DMS153 treated with DMSO at 0.1 percent for 48 hours (cell line): ENCODE results near the gene CIRBP.

Experiments
- DNase-seq: peaks from one replicate; lab custom pipeline; 2025; ENCODE audit not compliant: unreplicated experiment; lab: John Stamatoyannopoulos, UW

Gene CIRBP

DNA sequence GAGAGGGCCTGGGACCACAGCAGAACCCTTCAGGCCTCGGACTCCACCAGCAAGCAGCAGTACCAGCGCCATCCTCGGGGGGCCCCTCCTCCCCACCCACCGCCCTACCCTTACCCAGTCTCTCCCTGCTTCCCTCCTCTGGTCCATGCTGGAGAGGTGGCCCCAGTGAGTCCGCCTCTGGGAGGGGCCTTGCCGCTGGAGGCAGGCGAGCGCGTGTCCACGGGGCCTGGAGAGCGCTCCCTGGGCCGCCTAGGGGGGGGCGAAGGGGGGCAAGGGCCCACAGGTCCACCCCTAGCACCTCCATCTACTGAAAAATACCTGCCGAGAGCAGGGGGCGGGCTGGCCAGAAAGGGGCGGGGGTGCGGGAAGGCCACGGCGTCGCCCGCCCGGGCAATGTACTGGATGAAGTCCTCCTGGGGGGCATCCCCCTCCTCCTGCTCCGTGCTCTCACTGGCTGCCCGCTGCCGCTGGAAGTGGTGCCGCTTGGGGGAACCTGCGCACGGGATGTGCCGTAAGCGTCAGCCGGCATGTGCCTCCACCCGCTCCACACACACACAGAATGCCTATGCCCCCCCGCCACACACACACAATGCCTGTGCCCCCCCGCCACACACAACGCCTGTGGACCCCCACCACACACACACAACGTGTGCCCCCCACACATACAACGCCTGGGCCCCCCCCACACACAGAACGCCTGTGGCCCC is 38.2 kb upstream of the CIRBP start:
- DNase-seq: no peak

DNA sequence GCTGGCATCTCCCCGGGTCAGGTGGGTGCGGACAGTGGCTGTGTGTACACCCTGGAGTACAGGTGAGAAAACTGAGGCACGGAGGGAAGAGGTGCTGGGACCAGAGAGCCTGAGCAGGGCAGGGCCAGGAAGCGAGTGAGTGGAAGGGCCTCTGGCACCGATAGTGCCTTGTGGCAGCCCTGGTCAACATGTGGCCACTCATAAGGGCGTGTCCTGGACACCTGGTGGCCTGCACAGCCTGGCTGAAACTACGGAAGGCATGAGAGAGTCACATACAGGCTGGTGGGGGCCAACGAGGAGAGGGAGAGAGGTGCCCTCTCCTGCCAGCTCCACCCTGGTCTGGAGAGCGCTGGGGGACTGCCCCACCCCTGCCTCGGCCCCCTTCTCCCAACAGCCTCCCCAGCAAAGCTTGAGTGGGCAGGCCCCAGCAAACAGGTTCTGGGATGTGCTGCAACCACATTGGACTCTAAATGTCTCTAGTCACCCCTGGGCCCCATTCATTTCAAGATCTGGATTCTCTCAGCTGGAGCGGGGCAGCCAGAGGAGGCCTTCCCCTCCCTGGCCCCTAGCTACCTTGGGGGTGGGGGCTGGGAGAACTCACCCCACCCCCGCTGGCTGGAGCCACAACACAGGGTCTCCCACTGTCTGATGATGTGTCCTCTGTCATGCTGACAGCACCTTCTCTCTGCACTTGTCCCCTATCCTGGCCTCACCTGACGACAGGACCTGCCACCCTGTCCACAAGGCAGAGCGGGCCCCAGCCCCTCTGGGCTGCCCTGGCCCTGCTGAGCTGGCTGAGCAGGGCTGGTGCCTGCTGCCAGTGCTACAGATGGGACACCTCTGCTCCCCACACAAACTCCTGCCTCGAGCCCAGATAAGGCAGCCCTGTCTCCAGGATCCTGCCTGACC is 37.1 kb upstream of the CIRBP start:
- DNase-seq: no peak

DNA sequence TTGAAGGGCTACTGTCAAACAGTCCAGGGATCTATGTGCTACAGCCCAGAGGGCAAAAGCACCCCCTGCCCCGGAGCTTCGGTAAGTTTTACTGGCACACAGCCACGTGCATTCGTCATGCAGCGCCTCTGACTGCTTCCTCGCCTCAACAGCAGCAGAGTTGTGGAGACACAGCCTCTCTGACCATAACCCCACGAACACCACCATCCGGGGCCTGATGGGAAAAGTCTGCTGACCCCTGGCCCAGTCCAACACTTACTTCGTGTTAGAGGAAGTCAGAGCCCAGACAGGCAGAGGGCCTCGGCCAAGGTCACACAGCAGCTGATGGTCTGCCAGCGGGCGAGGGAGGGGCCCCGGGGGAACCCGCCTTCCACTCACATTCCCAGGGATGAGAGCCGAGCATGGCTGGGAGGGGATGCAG is 36.5 kb upstream of the CIRBP start:
- DNase-seq: no peak

GRCh38 chr19:1233115-1233667 is 35.9 kb upstream of the CIRBP start:
- DNase-seq: no peak

GRCh38 chr19:1234051-1234954 is 34.8 kb upstream of the CIRBP start:
- DNase-seq: no peak

DNA sequence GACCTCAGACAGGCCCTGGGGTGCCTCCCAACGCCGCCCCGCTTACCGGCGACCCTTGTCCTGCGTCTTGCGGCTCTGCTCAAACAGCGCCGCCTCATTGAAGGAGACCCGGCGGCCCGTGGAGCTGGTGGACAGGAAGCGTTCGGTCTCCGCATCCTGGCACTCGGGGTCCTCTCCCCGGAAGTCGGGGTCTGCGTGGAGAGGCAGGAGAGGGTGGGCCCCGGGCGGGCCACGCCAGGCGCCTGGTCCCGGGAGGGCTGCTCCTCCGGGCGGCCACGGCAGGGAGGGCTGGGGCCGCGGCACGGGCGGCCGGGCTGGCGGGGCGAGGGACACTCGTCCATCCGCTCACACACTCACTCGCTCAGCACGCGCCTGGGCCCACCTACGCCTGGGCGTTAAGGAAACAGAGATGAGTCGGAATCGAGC is 34.2 kb upstream of the CIRBP start:
- DNase-seq: no peak

- DNase-seq: no peak
Observed at GRCh38 chr19:1235625-1236538, 33.2 kb upstream of the CIRBP start.

- DNase-seq: no peak
Observed at GRCh38 chr19:1236576-1236975, 32.6 kb upstream of the CIRBP start.

DNA sequence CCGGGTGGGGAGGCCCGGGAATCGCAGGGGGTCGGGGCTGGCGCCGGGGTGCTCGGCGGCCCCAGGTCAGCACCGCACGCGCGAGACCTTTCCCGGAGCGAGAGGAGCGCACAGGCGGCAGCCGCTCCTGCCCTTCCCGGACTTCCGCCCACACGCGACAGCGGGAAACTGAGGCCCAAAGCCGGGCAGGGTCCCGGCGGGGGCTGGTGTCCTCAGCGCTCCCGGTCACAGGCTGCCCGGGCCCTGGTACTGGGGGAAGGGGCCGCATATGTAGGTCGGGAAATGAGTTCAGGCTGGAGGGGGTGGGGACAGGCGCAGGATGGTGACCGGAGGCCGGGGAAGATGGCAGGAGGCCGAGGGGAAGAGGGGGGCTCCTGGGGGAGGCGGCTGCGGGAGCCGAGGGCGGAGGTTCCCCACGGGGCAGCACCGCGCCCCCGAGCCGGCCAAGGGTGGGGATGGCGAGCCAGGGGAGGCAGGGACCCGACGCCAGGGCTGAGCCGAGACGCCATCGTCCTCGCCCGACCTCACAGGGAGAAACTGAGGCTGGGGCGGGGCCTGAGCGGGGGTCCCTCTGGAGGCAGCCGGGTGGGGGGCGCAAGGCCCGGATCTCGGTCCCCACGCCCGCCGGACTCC is 32.0 kb upstream of the CIRBP start:
- DNase-seq: no peak

GRCh38 chr19:1237754-1238368 is 31.3 kb upstream of the CIRBP start, which contains the start of gene CBARP:
TSS of gene CBARP (minus strand) at chr19:1238005. CDS start at chr19:1236100, 1,905 bp downstream.
- DNase-seq: no peak

DNA sequence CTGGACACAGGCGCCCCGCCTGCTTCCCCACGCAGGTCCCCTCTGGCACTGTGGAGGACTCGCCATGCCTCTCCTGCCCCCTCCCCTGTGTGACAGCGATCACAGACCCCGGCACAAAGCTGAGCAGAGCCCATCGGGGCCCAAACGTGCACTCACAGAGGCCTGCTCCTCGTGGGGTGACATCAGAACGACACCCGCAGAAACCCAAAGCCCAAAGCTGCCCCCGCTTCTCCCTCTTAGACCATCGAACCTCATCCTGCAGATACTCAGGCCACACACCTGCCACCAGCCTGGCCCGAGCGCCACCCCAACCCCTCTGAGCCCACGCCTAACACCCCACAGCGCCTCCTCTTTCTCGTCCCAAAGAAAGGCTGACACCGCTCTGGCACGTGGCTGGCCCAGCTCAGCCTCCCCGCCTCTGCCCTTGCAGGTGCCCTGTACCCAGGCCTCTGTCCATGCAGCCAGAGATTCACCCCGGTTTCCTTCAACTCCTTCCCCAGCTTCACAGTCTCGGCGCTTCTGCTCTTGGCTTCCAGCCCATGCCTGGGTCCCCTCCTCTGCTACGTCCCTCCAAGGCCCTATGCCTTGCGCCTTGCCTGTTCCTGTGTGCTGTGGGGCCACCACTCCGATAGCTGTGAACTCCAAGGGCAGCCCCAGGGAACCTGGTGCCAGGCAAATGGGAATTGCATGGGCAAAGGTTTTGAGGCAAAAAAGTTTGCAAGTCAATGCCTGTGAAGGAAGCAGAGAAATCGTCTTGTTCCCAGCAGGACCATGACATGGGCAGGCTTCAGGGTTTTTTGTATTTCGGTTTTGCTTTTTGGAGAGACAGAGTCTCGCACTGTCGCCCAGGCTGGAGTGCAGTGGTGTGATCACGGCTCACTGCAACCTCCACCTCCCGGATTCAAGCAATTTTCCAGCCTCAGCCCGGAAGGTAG is 30.5 kb upstream of the CIRBP start:
- no peak for DNase-seq

GRCh38 chr19:1239420-1239795 is 29.7 kb upstream of the CIRBP start:
- no peak for DNase-seq

DNA sequence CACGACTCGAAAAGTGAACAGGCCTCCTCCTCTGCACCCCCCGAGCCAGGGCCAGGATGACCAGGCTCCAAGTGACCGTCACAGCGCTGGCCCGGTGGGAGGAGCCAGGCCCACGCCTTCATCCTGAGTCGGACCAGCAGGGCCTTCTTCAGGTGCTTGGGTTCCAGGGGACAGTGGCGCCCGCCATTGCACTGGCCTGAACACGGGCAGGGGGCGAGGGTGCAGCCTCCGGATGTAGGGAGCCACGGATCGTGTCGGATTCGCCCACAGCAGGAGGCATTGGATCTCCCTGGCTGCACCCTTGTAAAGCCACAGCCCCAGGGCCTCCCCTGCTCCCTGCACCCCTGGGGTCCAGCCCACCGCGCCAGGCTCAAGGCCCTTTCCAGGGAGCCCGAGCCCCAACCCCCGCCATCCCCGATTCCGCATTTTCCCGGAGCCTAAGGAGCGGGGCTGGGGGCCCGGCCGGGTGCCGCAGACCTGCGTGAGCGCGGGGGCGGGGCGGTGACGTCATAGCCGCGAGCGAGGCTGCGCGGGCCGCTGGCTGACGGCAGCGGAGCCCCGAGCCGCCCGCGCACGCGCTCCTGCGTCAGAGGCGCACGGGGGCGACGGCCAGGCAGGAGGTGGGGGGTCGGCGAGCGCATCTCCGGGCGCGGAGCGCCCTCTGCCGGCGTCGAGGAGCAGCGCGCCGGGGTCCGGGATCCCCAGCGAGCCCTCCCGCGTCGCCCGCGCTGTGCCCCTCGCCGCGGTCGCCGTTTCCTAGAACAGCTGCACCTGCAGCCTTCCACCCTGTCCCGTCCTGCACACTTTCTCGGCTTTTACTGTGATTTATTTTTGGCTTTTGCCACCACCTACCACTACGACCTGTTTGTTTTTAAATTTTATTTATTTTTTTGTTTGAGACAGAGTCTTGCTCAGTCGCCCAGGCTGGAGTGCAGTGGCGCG is 29.1 kb upstream of the CIRBP start:
- peak; percentile 31 for DNase-seq

- no peak for DNase-seq
Observed at GRCh38 chr19:1240925-1241324, 28.2 kb upstream of the CIRBP start.

GRCh38 chr19:1241417-1242095 is 27.6 kb upstream of the CIRBP start, which contains the start of gene ATP5F1D:
TSS of gene ATP5F1D (plus strand) at chr19:1241751. CDS start at chr19:1241851, 100 bp downstream.
- DNase-seq: peak; percentile 71
